22Rv1 (cell line): ENCODE measurements around the gene PHGDH.

Experiments
- CTCF ChIP-seq: fragments of 450-650 bp; IDR thresholded peaks from 2 replicates; pipeline ENCODE4 v1.5.1; 2017; ENCODE audit warnings: mild to moderate bottlenecking
- ZFX ChIP-seq: fragments of 450-650 bp; IDR thresholded peaks from 2 replicates; pipeline ENCODE4 v1.6.1; 2017; ENCODE audit warnings: antibody characterized with exemption, borderline replicate concordance

GRCh38 chr1:119740261-119740660 is 28.5 kb downstream of the PHGDH start:
- TF ChIP-seq CTCF (no peak), ZFX (no peak)
